Endothelial cell of umbilical vein (primary cell): ENCODE data around the gene AGAP3. TPM values are rescaled to one million over a fixed set of nuclear protein-coding genes. Genes with fewer than 3 reads are reported as not detected.

Experiments used
- BruUV-seq: library from RNA; stranded (reverse); fragments of 400-500 nt; replicated peaks from 2 replicates; lab custom pipeline; 2021; lab: Mats Ljungman, UMichigan
- CTCF ChIA-PET: fragments of 300-600, 350-600 bp; sonication (Branson Sonifier 250); formaldehyde crosslinking; loops from one replicate; lab custom pipeline; 2021; ENCODE audit warnings: antibody characterized with exemption, inconsistent platforms; lab: Charles Lee
- POLR2A ChIA-PET: fragments of 300-600, 350-600 bp; sonication (Branson Sonifier 250); formaldehyde crosslinking; loops from one replicate; lab custom pipeline; 2021; ENCODE audit warnings: antibody characterized with exemption, inconsistent platforms; lab: Charles Lee
- DNase-seq: peaks from one replicate; pipeline ENCODE4 v3.0.0-alpha.2; 2011; ENCODE audit warnings: low read depth, low spot score
- FAIRE-seq: peaks from 2 replicates; lab custom pipeline; 2011; peaks lifted over from hg19 to GRCh38; lab: Jason Lieb, UNC
- H2AFZ ChIP-seq: 2 replicates; pipeline ENCODE4 v1.6.0; 2012; ENCODE audit warnings: low read depth, low read length, control low read depth, inconsistent platforms
- H3K27ac ChIP-seq: 2 replicates; pipeline ENCODE4 v1.5.1; 2011; ENCODE audit warnings: low read depth, mild to moderate bottlenecking, control low read depth, low read length, moderate library complexity; ENCODE audit not compliant: insufficient read depth
- H3K27me3 ChIP-seq, 2 experiments: 2 replicates each; pipeline versions ENCODE4 v1.6.0 to v1.6.1; 2011; ENCODE audit warnings: low read length in 2 of 2, mixed read lengths in 1 of 2; ENCODE audit not compliant: control insufficient read depth in 2 of 2, insufficient read depth in 2 of 2
- H3K36me3 ChIP-seq, 2 experiments: 2 replicates in 1 of 2; 3 replicates in 1 of 2; pipeline ENCODE4 v1.5.1; 2011; ENCODE audit warnings: low read length in 2 of 2, mild to moderate bottlenecking in 1 of 2, moderate library complexity in 1 of 2; ENCODE audit not compliant: control insufficient read depth in 2 of 2, insufficient read depth in 2 of 2; ENCODE audit errors: extremely low read depth in 1 of 2
- H3K4me1 ChIP-seq: 3 replicates; pipeline ENCODE4 v1.5.1; 2011; ENCODE audit warnings: mild to moderate bottlenecking, low read length; ENCODE audit not compliant: control insufficient read depth, insufficient read depth; ENCODE audit errors: extremely low read depth
- H3K4me2 ChIP-seq: 2 replicates; pipeline ENCODE4 v1.6.1; 2011; ENCODE audit warnings: low read length, control low read depth, mixed read lengths; ENCODE audit not compliant: insufficient read depth
- H3K4me3 ChIP-seq, 3 experiments: fragments of 200-600 bp in 1 of 3; sonication (generic), shearing (Covaris generic) in 1 of 3; replicated peaks in 1 of 3; 2 replicates each; pipeline ENCODE4 v1.5.1; 2011 to 2016; ENCODE audit warnings: control low read depth in 3 of 3, low read length in 3 of 3, mild to moderate bottlenecking in 2 of 3, inconsistent platforms in 1 of 3, low read depth in 1 of 3, moderate library complexity in 1 of 3; ENCODE audit not compliant: insufficient read depth in 1 of 3
- H3K79me2 ChIP-seq: 2 replicates; pipeline ENCODE4 v1.6.0; 2012; ENCODE audit warnings: low read length, inconsistent platforms; ENCODE audit not compliant: control insufficient read depth, insufficient read depth
- H3K9ac ChIP-seq: replicated peaks from 2 replicates; pipeline ENCODE3; 2011; ENCODE audit warnings: low read length, control low read depth; ENCODE audit not compliant: insufficient read depth; ENCODE audit errors: extremely low read depth
- H3K9me1 ChIP-seq: replicated peaks from 3 replicates; pipeline ENCODE4 v1.6.0; 2011; ENCODE audit warnings: mild to moderate bottlenecking, low read length; ENCODE audit not compliant: control insufficient read depth, insufficient read depth; ENCODE audit errors: extremely low read depth
- H3K9me3 ChIP-seq: replicated peaks from 2 replicates; pipeline ENCODE4 v1.5.1; 2012; ENCODE audit warnings: low read length, inconsistent platforms; ENCODE audit not compliant: control insufficient read depth, insufficient read depth
- H4K20me1 ChIP-seq: replicated peaks from 2 replicates; pipeline ENCODE3; 2011; ENCODE audit warnings: mild to moderate bottlenecking, low read length; ENCODE audit not compliant: control insufficient read depth, insufficient read depth; ENCODE audit errors: extremely low read depth
- CTCF ChIP-seq, 2 donors: IDR thresholded peaks; 1 replicate in 1 of 2; 2 replicates in 1 of 2; pipeline ENCODE4 v1.5.1; 2011; ENCODE audit warnings: low read length in 2 of 2, mild to moderate bottlenecking in 2 of 2, moderate library complexity in 2 of 2, control low read depth in 1 of 2, inconsistent platforms in 1 of 2, low read depth in 1 of 2; ENCODE audit not compliant: insufficient read depth in 1 of 2; ENCODE audit errors: extremely low read depth in 1 of 2
- EZH2 ChIP-seq: IDR thresholded peaks from 2 replicates; pipeline ENCODE4 v1.6.1; 2012; ENCODE audit warnings: borderline replicate concordance, low read depth, mild to moderate bottlenecking, moderate library complexity, low read length, inconsistent platforms; ENCODE audit not compliant: severe bottlenecking
- FOS ChIP-seq: IDR thresholded peaks from 2 replicates; pipeline ENCODE4 v1.6.1; 2011; ENCODE audit warnings: mild to moderate bottlenecking, low read length, moderate library complexity, borderline replicate concordance; ENCODE audit not compliant: insufficient read depth
- GATA2 ChIP-seq: IDR thresholded peaks from 2 replicates; pipeline ENCODE4 v1.7.0; 2011; ENCODE audit warnings: low read depth, mild to moderate bottlenecking, moderate library complexity, mixed read lengths, low read length; ENCODE audit not compliant: insufficient read length, insufficient read depth
- JUN ChIP-seq: IDR thresholded peaks from 2 replicates; pipeline ENCODE4 v1.6.1; 2011; ENCODE audit warnings: borderline replicate concordance, low read depth; ENCODE audit not compliant: insufficient read length, insufficient read depth
- MAX ChIP-seq: IDR thresholded peaks from 2 replicates; pipeline ENCODE4 v1.6.1; 2011; ENCODE audit not compliant: insufficient read depth, insufficient read length
- MYC ChIP-seq: IDR thresholded peaks from one replicate; pipeline ENCODE4 v1.6.1; 2011; ENCODE audit warnings: mild to moderate bottlenecking, low read depth, low read length
- POLR2A ChIP-seq: IDR thresholded peaks from 2 replicates; pipeline ENCODE4 v1.6.1; 2012; ENCODE audit warnings: low read depth, mild to moderate bottlenecking, control low read depth, low read length
- POLR2AphosphoS5 ChIP-seq: IDR thresholded peaks from 2 replicates; pipeline ENCODE4 v1.6.1; 2012; ENCODE audit warnings: low read depth, mild to moderate bottlenecking, control low read depth, low read length, moderate library complexity; ENCODE audit not compliant: insufficient read depth
- dilution Hi-C: fragments of 300-500 bp; cut with MboI; formaldehyde crosslinking; loops from one replicate; pipeline ENCODE4 v1.15.0; 2019; ENCODE audit warnings: low sequenced_read_pairs; ENCODE audit not compliant: extremely low pct_ligation_motif_present
- intact Hi-C: fragments of 100-400 bp; cut with micrococcal nuclease; formaldehyde crosslinking; loops from one replicate; pipeline ENCODE4 v1.10.0; 2022
- polyA plus RNA-seq, 4 experiments: library from polyadenylated mRNA; depleted of rRNA in 3 of 4; stranded (reverse) in 3 of 4; unstranded in 1 of 4; fragments of >200 nt; gene quantifications; 2 replicates each; pipeline versions ENCODE4 v1.2.1 to v1.2.3, GENCODE V29; 2011 to 2012; ENCODE audit warnings: missing spikeins in 1 of 4
- total RNA-seq: library from RNA; stranded (reverse); gene quantifications from 2 replicates; pipeline ENCODE4 v1.2.3, GENCODE V29; 2021

The AGAP3 gene
- total and polyA plus RNA-seq, 2 donors (not counting 3 experiments of a cell fraction or from before 2014, with no cell fraction given): 171 to 174 TPM

GRCh38 chr7:151059367-151060112 is 26.7 kb upstream of the AGAP3 start, which contains the start of gene SLC4A2:
Gene SLC4A2 (plus strand): TSS chr7:151059589. CDS start chr7:151061988, 2,399 bp downstream.
- DNase-seq (peak; percentile 67), FAIRE-seq (peak; percentile 68)
- POLR2A ChIA-PET: interaction anchor here (1.5 kb wide), 1 partner anchor 20 kb away, joined by 4 read pairs; no protein-coding TSS in a partner anchor
- Histone ChIP-seq H3K4me2 (peak within 1 kb of the TSS; percentile 80), H4K20me1 (no peaks in the 10 kb centered on the region), H3K4me3 (peak within 1 kb of the TSS; percentile 66 to 83 (median 78)), H3K79me2 (peaks cover 34% of the 10 kb centered on the region), H3K9me3 (no peaks in the 10 kb centered on the region), H3K9ac (peak within 1 kb of the TSS; percentile 70), H2AFZ (peak within 1 kb of the TSS; percentile 53), H3K27ac (peak within 1 kb of the TSS; percentile 81), H3K9me1 (no peaks in the 10 kb centered on the region), H3K27me3 (no peaks in the 10 kb centered on the region), H3K4me1 (peaks cover 29% of the 10 kb centered on the region), H3K36me3 (peaks cover 0 to 8% of the 10 kb centered on the region in 2 experiments)
- intact Hi-C loops: loop anchor here (2.0 kb wide), 1 partner anchor 71 kb away; no protein-coding TSS in a partner anchor
- dilution Hi-C loops: no loop called here
- no peak for TF ChIP-seq MAX
- TF ChIP-seq GATA2: no peak
- no peak for TF ChIP-seq MYC
- no peak for TF ChIP-seq FOS
- TF ChIP-seq CTCF (IDR thresholded peaks at IDR 0.05; ENCODE audit: extremely low read depth in 1 of 2, insufficient read depth in 1 of 2, low read depth in 1 of 2, low read length in 2 of 2): peak; percentile 27 to 74
- TF ChIP-seq EZH2: no peak
- TF ChIP-seq POLR2AphosphoS5: peak; percentile 28
- TF ChIP-seq JUN: no peak
- TF ChIP-seq POLR2A: peak; percentile 48
- CTCF ChIA-PET: interaction anchor here (0.8 to 2.8 kb wide), 9 partner anchors 12 to 97 kb away, joined by 3 to 11 read pairs (median 4); partner anchors contain the start of genes ABCB8 and FASTK
- BruUV-seq: no TSS peak
